GM12878 (cell line): ENCODE data around the gene TCN1. TPM values are rescaled to one million over a fixed set of nuclear protein-coding genes. Genes with fewer than 3 reads are reported as not detected.

Source experiments
- ATAC-seq: fragments of 200-7000 bp; cut with Tn5 transposase; 3 replicates; pipeline ENCODE4 v1.9.1; 2020; ENCODE audit warnings: mild to moderate bottlenecking, moderate library complexity
- BruUV-seq: library from RNA; stranded (reverse); fragments of 400-500 nt; replicated peaks from 2 replicates; lab custom pipeline; 2021; lab: Mats Ljungman, UMichigan
- CTCF ChIA-PET: fragments of 300-600 bp; sonication (Branson Sonifier 250); formaldehyde crosslinking; extraction: SDS; loops from one replicate; lab custom pipeline; 2021; ENCODE audit warnings: inconsistent platforms; lab: Yijun Ruan, JAX
- POLR2A ChIA-PET: fragments of 350-600 bp; formaldehyde crosslinking; extraction: SDS; loops from one replicate; lab custom pipeline; 2021; ENCODE audit warnings: inconsistent platforms; lab: Charles Lee
- RAD21 ChIA-PET: fragments of 300-600 bp; sonication (Branson Sonifier 250); formaldehyde crosslinking; loops from one replicate; lab custom pipeline; 2023; ENCODE audit warnings: antibody characterized with exemption; ENCODE audit not compliant: unreplicated experiment; lab: Charles Lee
- SMC1A ChIA-PET: fragments of 300-600 bp; sonication (Branson Sonifier 250); formaldehyde crosslinking; loops from one replicate; lab custom pipeline; 2023; ENCODE audit not compliant: unreplicated experiment, uncharacterized antibody; lab: Charles Lee
- DNase-seq: peaks from one replicate; pipeline ENCODE4 v3.0.0-alpha.2; 2011; ENCODE audit warnings: low read depth, low spot score
- FAIRE-seq: peaks from 3 replicates; lab custom pipeline; 2011; peaks lifted over from hg19 to GRCh38; lab: Jason Lieb, UNC
- H2AFZ ChIP-seq: 2 replicates; pipeline ENCODE4 v1.6.0; 2011; ENCODE audit warnings: low read depth, low read length, control low read depth; ENCODE audit not compliant: control insufficient read depth
- H3K27ac ChIP-seq: 2 replicates; pipeline ENCODE4 v1.5.1; 2011; ENCODE audit warnings: control low read depth; ENCODE audit not compliant: control insufficient read depth, insufficient read depth
- H3K27me3 ChIP-seq, 2 experiments: replicated peaks in 1 of 2; 2 replicates each; pipeline versions ENCODE4 v1.6.0 to v1.6.1; 2011; ENCODE audit warnings: low read length in 1 of 2; ENCODE audit not compliant: control insufficient read depth in 2 of 2, insufficient read depth in 2 of 2
- H3K36me3 ChIP-seq, 2 experiments: 2 replicates each; pipeline ENCODE4 v1.5.1; 2011; ENCODE audit warnings: low read length in 1 of 2; ENCODE audit not compliant: control insufficient read depth in 2 of 2, insufficient read depth in 2 of 2
- H3K4me1 ChIP-seq: 2 replicates; pipeline ENCODE4 v1.6.1; 2011; ENCODE audit warnings: mild to moderate bottlenecking, low read length, moderate library complexity, mixed read lengths; ENCODE audit not compliant: control insufficient read depth, insufficient read depth
- H3K4me2 ChIP-seq: 2 replicates; pipeline ENCODE4 v1.6.0; 2011; ENCODE audit warnings: control low read depth; ENCODE audit not compliant: control insufficient read depth, insufficient read depth
- H3K4me3 ChIP-seq: fragments of 200-600 bp; sonication (generic); 2 replicates; pipeline ENCODE4 v1.5.1; 2016
- H3K79me2 ChIP-seq: 2 replicates; pipeline ENCODE4 v1.6.0; 2011; ENCODE audit warnings: low read length; ENCODE audit not compliant: control insufficient read depth, insufficient read depth
- H3K9ac ChIP-seq: 2 replicates; pipeline ENCODE4 v1.8.0; 2011; ENCODE audit warnings: low read length, control low read depth, mixed read lengths; ENCODE audit not compliant: control insufficient read depth, insufficient read depth
- H3K9me3 ChIP-seq: replicated peaks from 3 replicates; pipeline ENCODE4 v1.5.1; 2011; ENCODE audit warnings: mild to moderate bottlenecking, low read length; ENCODE audit not compliant: control insufficient read depth, insufficient read depth
- H4K20me1 ChIP-seq: 2 replicates; pipeline ENCODE4 v1.6.0; 2011; ENCODE audit not compliant: control insufficient read depth, insufficient read depth
- BACH1 ChIP-seq: fragments of 450-650 bp; IDR thresholded peaks from 2 replicates; pipeline ENCODE4 v1.6.1; 2017; ENCODE audit warnings: mild to moderate bottlenecking, borderline replicate concordance
- BCL11A ChIP-seq: IDR thresholded peaks from 2 replicates; pipeline ENCODE4 v1.6.1; 2011; ENCODE audit warnings: low read depth, low read length
- CBX5 ChIP-seq: sonication (generic); IDR thresholded peaks from 2 replicates; pipeline ENCODE4 v1.6.1; 2016; ENCODE audit warnings: low read depth, moderate library complexity, mild to moderate bottlenecking, inconsistent platforms
- CUX1 ChIP-seq: IDR thresholded peaks from 2 replicates; pipeline ENCODE4 v1.6.1; 2012; ENCODE audit warnings: improper control_type of control experiment, low read depth, low read length; ENCODE audit not compliant: insufficient replicate concordance
- EP300 ChIP-seq, 2 experiments: fragments of 150-350 bp in 1 of 2; IDR thresholded peaks; 2 replicates each; pipeline ENCODE4 v1.6.1; 2011 to 2012; ENCODE audit warnings: low read depth in 2 of 2, low read length in 2 of 2, borderline replicate concordance in 1 of 2, improper control_type of control experiment in 1 of 2, inconsistent platforms in 1 of 2; ENCODE audit not compliant: control insufficient read depth in 1 of 2
- FOXM1 ChIP-seq: IDR thresholded peaks from 2 replicates; pipeline ENCODE4 v1.6.1; 2012; ENCODE audit warnings: low read depth, mild to moderate bottlenecking, inconsistent platforms, low read length, moderate library complexity
- HDAC6 ChIP-seq: fragments of 200-600 bp; sonication (generic); IDR thresholded peaks from one replicate; pipeline ENCODE4 v1.8.0; 2017; ENCODE audit warnings: antibody characterized with exemption; ENCODE audit not compliant: unreplicated experiment
- MAX ChIP-seq: IDR thresholded peaks from 2 replicates; pipeline ENCODE4 v1.6.1; 2012; ENCODE audit warnings: low read depth, low read length, improper control_type of control experiment
- MTA3 ChIP-seq: IDR thresholded peaks from 2 replicates; pipeline ENCODE4 v1.6.1; 2012; ENCODE audit warnings: low read length, inconsistent platforms, borderline replicate concordance
- NFIC ChIP-seq: IDR thresholded peaks from 2 replicates; pipeline ENCODE4 v1.6.1; 2012; ENCODE audit warnings: low read depth, mild to moderate bottlenecking, inconsistent platforms, low read length, moderate library complexity
- POLR2A ChIP-seq: IDR thresholded peaks from 2 replicates; pipeline ENCODE4 v1.6.1; 2011; ENCODE audit warnings: low read depth, mild to moderate bottlenecking, low read length
- TCF12 ChIP-seq: IDR thresholded peaks from 2 replicates; pipeline ENCODE4 v1.6.1; 2011; ENCODE audit warnings: low read depth, mild to moderate bottlenecking, low read length
- WGBS: methylation state at CpG from one replicate; pipeline ENCODE4 v1.1.6; 2016; ENCODE audit warnings: low lambda C conversion rate; ENCODE audit not compliant: insufficient replicate concordance, insufficient coverage; ENCODE audit errors: missing lambda C conversion rate; 5-methylcytosine and 5-hydroxymethylcytosine counted together
- in situ Hi-C: fragments of 300-500 bp; cut with MboI; formaldehyde crosslinking; loops from 9 replicates; pipeline ENCODE4 v1.14.3; 2018; ENCODE audit warnings: mixed read lengths
- intact Hi-C: fragments of 100-400 bp; cut with micrococcal nuclease; formaldehyde crosslinking; loops from one replicate; pipeline ENCODE4 v1.14.2; 2022; ENCODE audit not compliant: unreplicated experiment
- polyA plus RNA-seq, 11 experiments: library from polyadenylated mRNA; depleted of rRNA in 4 of 11; unstranded in 6 of 11; stranded (reverse) in 5 of 11; fragments of >200 nt; fragmentation: Nextera tagmentation in 4 of 11; fragmentation: Illumina TruSeq in 1 of 11; extraction: Ambion mirVana in 4 of 11; extraction: Trizol in 1 of 11; gene quantifications; 1 replicate in 1 of 11; 2 replicates in 10 of 11; pipeline versions ENCODE4 v1.2.1 to v1.2.3, GENCODE V29; 2011 to 2016; ENCODE audit warnings: inconsistent platforms in 2 of 11, missing spikeins in 2 of 11, low read depth in 1 of 11
- total RNA-seq, 4 experiments: library from RNA; depleted of rRNA in 3 of 4; stranded (reverse); fragments of >200 nt in 3 of 4; fragmentation: Illumina TruSeq in 1 of 4; extraction: Trizol in 1 of 4; gene quantifications; 2 replicates each; pipeline versions ENCODE4 v1.2.1 to v1.2.3, GENCODE V29; 2013 to 2021
- TF ChIP-seq, protein P1 (sequence below): fragments of 450-650 bp; IDR thresholded peaks from 2 replicates; pipeline ENCODE4 v1.6.1; 2016; ENCODE audit warnings: mild to moderate bottlenecking

Gene TCN1
- total and polyA plus RNA-seq, 10 of the 15 experiments (the other 5 are each of a cell fraction or from before 2014, with no cell fraction given): not detected

DNA sequence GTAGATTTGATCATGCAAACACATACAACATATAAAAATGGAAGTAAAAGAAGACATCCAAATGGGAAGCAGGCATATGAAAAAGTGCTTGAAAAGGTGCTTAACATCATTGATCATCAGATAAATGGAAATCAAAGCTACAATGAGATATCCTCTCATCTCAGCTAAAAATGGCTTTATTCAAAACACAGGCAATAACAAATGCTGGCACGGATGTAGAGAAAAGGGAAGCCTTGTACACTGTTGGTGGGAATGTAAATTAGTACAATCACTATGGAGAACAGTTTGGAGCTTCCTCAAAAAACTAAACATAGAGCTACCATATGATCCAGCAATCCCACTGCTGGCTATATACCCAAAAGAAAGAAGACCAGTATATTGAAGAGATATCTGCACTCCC lies 549 bp upstream of the TCN1 start (continued):
- TF ChIP-seq CUX1 (no peak), FOXM1 (no peak), MAX (no peak)

GRCh38 chr11:59865031-59865430 lies 1.3 kb downstream of the TCN1 start:
- H4K20me1 ChIP-seq: no peaks in the 10 kb centered on the region
- H2AFZ ChIP-seq: no peak overlapping the region
- H3K4me2 ChIP-seq: no peak overlapping the region
- H3K27me3 ChIP-seq: peaks cover 0 to 2% of the 10 kb centered on the region in 2 experiments; a peak in 1 of 4 replicates
- FAIRE-seq (no peak), ATAC-seq (no peak), DNase-seq (no peak)
- BruUV-seq: no TSS peak
- H3K4me3 ChIP-seq: no peak overlapping the region
- no peaks in the 10 kb centered on the region for H3K9me3 ChIP-seq
- no peak overlapping the region for H3K27ac ChIP-seq
- no peak overlapping the region for H3K9ac ChIP-seq
- ChIA-PET SMC1A (interaction anchor here (1.0 kb wide), 1 partner anchor 77 kb away, joined by 3 read pairs; no protein-coding TSS in a partner anchor), CTCF (no interaction called here), POLR2A (no interaction called here), RAD21 (no interaction called here)
- 19% methylated on average over 1 of the region's 1 CpG for WGBS
- no peaks in the 10 kb centered on the region for H3K4me1 ChIP-seq
- intact Hi-C loops: no loop called here
- in situ Hi-C loops: no loop called here
- no peaks in the 10 kb centered on the region for H3K79me2 ChIP-seq
- no peaks in the 10 kb centered on the region for H3K36me3 ChIP-seq
- TF ChIP-seq HDAC6 (no peak), BACH1 (no peak), BCL11A (no peak), POLR2A (no peak), EP300 (IDR thresholded peaks at IDR 0.05; ENCODE audit: borderline replicate concordance in 1 of 2, control insufficient read depth in 1 of 2, low read depth in 2 of 2, low read length in 2 of 2) (no peak), MTA3 (no peak), CBX5 (no peak), TCF12 (no peak), NFIC (no peak)
- TF ChIP-seq, protein P1, sequence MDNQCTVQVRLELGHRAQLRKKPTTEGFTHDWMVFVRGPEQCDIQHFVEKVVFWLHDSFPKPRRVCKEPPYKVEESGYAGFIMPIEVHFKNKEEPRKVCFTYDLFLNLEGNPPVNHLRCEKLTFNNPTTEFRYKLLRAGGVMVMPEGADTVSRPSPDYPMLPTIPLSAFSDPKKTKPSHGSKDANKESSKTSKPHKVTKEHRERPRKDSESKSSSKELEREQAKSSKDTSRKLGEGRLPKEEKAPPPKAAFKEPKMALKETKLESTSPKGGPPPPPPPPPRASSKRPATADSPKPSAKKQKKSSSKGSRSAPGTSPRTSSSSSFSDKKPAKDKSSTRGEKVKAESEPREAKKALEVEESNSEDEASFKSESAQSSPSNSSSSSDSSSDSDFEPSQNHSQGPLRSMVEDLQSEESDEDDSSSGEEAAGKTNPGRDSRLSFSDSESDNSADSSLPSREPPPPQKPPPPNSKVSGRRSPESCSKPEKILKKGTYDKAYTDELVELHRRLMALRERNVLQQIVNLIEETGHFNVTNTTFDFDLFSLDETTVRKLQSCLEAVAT: no peak
